Measurements from ENCODE around the gene PI4K2B. TPM values are rescaled to one million over a fixed set of nuclear protein-coding genes. Genes with fewer than 3 reads are reported as not detected.

PI4K2B gene
- total and polyA plus RNA-seq, 2 experiments from 2014 or later, result 6.7 to 21.4 TPM

DNA sequence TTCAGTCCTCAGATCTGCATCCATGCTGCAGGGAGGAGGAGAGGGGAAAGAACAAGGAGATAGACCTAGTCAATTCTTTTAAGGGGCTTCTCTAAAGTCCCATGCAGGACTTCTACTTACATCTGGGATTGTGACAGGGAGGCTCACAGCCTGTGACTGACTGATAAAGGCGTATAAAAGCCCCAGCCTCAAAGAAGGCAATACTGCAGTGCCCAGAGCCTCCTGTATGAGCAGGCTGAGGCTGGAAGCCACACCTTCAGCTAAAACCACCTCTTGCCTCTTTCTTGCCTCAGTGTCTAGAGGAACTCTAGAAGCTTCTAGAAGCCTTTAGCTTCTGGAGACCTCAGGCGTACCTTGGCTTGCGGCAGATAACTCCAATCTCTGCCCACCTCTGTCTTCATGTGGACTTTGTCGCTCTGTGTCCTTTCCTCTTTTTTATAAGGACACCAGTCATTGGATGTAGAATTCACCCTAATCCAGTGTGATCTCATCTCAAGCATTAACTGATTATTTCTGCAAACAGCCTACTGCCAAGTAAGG, 72.8 kb downstream of the PI4K2B start:
- Histone ChIP-seq H2AFZ (no peak overlapping the region), H3K4me3 (no peak overlapping the region), H3K79me2 (replicated peaks; ENCODE audit: insufficient read depth) (no peaks in the 10 kb centered on the region), H4K20me1 (replicated peaks; ENCODE audit: insufficient read depth) (no peaks in the 10 kb centered on the region), H3K4me1 (ENCODE audit: insufficient read depth) (no peaks in the 10 kb centered on the region), H3F3A (replicated peaks; ENCODE audit: low read depth) (no peaks in the 10 kb centered on the region), H3K27ac (ENCODE audit: low read depth) (no peak overlapping the region), H3K27me3 (ENCODE audit: insufficient read depth) (no peaks in the 10 kb centered on the region), H3K9me2 (ENCODE audit: insufficient read depth) (peaks cover 7% of the 10 kb centered on the region; the same call in 1 of the 2 replicates), H3K36me3 (ENCODE audit: insufficient read depth) (no peaks in the 10 kb centered on the region), H3K4me2 (no peak overlapping the region)
- Mint-ChIP-seq H3K4me1 (no peaks in the 10 kb centered on the region), H3K4me3 (no peak overlapping the region), H3K27me3 (ENCODE audit: insufficient read depth, low read depth, poor library complexity) (no peaks in the 10 kb centered on the region), H3K36me3 (ENCODE audit: low read depth) (no peaks in the 10 kb centered on the region), H3K27ac (no peak overlapping the region), H3K9me3 (no peaks in the 10 kb centered on the region)
- DNase-seq (ENCODE audit: low spot score) (no peak), ATAC-seq (no peak)
- TF ChIP-seq CREB1 (CRISPR knock-in tag; IDR thresholded peaks at IDR 0.05; ENCODE audit: low read depth), result no peak
- no peak for TF ChIP-seq EZH2 (IDR thresholded peaks at IDR 0.05; ENCODE audit: low read depth, unreplicated experiment)
- TF ChIP-seq ZNF114 (CRISPR knock-in tag; IDR thresholded peaks at IDR 0.05), result no peak
- TF ChIP-seq, protein P1, sequence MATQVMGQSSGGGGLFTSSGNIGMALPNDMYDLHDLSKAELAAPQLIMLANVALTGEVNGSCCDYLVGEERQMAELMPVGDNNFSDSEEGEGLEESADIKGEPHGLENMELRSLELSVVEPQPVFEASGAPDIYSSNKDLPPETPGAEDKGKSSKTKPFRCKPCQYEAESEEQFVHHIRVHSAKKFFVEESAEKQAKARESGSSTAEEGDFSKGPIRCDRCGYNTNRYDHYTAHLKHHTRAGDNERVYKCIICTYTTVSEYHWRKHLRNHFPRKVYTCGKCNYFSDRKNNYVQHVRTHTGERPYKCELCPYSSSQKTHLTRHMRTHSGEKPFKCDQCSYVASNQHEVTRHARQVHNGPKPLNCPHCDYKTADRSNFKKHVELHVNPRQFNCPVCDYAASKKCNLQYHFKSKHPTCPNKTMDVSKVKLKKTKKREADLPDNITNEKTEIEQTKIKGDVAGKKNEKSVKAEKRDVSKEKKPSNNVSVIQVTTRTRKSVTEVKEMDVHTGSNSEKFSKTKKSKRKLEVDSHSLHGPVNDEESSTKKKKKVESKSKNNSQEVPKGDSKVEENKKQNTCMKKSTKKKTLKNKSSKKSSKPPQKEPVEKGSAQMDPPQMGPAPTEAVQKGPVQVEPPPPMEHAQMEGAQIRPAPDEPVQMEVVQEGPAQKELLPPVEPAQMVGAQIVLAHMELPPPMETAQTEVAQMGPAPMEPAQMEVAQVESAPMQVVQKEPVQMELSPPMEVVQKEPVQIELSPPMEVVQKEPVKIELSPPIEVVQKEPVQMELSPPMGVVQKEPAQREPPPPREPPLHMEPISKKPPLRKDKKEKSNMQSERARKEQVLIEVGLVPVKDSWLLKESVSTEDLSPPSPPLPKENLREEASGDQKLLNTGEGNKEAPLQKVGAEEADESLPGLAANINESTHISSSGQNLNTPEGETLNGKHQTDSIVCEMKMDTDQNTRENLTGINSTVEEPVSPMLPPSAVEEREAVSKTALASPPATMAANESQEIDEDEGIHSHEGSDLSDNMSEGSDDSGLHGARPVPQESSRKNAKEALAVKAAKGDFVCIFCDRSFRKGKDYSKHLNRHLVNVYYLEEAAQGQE (IDR thresholded peaks at IDR 0.05; ENCODE audit: unreplicated experiment), result no peak
- no peak for TF ChIP-seq NANOG (IDR thresholded peaks at IDR 0.05; ENCODE audit: borderline replicate concordance)
- TF ChIP-seq ZNF331 (CRISPR knock-in tag; IDR thresholded peaks at IDR 0.05; ENCODE audit: low read depth), result no peak
- TF ChIP-seq, protein P2, sequence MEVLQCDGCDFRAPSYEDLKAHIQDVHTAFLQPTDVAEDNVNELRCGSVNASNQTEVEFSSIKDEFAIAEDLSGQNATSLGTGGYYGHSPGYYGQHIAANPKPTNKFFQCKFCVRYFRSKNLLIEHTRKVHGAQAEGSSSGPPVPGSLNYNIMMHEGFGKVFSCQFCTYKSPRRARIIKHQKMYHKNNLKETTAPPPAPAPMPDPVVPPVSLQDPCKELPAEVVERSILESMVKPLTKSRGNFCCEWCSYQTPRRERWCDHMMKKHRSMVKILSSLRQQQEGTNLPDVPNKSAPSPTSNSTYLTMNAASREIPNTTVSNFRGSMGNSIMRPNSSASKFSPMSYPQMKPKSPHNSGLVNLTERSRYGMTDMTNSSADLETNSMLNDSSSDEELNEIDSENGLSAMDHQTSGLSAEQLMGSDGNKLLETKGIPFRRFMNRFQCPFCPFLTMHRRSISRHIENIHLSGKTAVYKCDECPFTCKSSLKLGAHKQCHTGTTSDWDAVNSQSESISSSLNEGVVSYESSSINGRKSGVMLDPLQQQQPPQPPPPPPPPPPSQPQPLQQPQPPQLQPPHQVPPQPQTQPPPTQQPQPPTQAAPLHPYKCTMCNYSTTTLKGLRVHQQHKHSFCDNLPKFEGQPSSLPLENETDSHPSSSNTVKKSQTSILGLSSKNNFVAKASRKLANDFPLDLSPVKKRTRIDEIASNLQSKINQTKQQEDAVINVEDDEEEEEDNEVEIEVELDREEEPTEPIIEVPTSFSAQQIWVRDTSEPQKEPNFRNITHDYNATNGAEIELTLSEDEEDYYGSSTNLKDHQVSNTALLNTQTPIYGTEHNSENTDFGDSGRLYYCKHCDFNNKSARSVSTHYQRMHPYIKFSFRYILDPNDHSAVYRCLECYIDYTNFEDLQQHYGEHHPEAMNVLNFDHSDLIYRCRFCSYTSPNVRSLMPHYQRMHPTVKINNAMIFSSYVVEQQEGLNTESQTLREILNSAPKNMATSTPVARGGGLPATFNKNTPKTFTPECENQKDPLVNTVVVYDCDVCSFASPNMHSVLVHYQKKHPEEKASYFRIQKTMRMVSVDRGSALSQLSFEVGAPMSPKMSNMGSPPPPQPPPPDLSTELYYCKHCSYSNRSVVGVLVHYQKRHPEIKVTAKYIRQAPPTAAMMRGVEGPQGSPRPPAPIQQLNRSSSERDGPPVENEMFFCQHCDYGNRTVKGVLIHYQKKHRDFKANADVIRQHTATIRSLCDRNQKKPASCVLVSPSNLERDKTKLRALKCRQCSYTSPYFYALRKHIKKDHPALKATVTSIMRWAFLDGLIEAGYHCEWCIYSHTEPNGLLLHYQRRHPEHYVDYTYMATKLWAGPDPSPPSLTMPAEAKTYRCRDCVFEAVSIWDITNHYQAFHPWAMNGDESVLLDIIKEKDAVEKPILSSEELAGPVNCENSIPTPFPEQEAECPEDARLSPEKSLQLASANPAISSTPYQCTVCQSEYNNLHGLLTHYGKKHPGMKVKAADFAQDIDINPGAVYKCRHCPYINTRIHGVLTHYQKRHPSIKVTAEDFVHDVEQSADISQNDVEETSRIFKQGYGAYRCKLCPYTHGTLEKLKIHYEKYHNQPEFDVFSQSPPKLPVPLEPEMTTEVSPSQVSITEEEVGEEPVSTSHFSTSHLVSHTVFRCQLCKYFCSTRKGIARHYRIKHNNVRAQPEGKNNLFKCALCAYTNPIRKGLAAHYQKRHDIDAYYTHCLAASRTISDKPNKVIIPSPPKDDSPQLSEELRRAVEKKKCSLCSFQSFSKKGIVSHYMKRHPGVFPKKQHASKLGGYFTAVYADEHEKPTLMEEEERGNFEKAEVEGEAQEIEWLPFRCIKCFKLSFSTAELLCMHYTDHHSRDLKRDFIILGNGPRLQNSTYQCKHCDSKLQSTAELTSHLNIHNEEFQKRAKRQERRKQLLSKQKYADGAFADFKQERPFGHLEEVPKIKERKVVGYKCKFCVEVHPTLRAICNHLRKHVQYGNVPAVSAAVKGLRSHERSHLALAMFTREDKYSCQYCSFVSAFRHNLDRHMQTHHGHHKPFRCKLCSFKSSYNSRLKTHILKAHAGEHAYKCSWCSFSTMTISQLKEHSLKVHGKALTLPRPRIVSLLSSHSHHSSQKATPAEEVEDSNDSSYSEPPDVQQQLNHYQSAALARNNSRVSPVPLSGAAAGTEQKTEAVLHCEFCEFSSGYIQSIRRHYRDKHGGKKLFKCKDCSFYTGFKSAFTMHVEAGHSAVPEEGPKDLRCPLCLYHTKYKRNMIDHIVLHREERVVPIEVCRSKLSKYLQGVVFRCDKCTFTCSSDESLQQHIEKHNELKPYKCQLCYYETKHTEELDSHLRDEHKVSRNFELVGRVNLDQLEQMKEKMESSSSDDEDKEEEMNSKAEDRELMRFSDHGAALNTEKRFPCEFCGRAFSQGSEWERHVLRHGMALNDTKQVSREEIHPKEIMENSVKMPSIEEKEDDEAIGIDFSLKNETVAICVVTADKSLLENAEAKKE (CRISPR knock-in tag; IDR thresholded peaks at IDR 0.05), result no peak
- no peak for TF ChIP-seq EZH2phosphoT487 (IDR thresholded peaks at IDR 0.05; ENCODE audit: unreplicated experiment)
- no peak for TF ChIP-seq POLR2AphosphoS5 (IDR thresholded peaks at IDR 0.05; ENCODE audit: low read depth)
